ENCODE measurements around the gene LAMA2. TPM values are rescaled to one million over a fixed set of nuclear protein-coding genes. Genes with fewer than 3 reads are reported as not detected.

LAMA2 gene
- total and polyA plus RNA-seq, 2 donors from 2014 or later, result 2.2 to 20.8 TPM

GRCh38 chr6:129113637-129114036, 230.7 kb downstream of the LAMA2 start:
- H3K36me3 ChIP-seq (ENCODE audit: control insufficient read depth in 2 of 3, insufficient read depth in 3 of 3, low read length in 3 of 3), result no peaks in the 10 kb centered on the region
- H3K4me1 ChIP-seq (ENCODE audit: control insufficient read depth in 2 of 3, insufficient read depth in 2 of 3, low read depth in 1 of 3, low read length in 3 of 3), result no peaks in the 10 kb centered on the region
- no peak overlapping the region for H3K9ac ChIP-seq (ENCODE audit: low read length in 3 of 3)
- no peak for FAIRE-seq
- no peak for TF ChIP-seq CTCF (IDR thresholded peaks at IDR 0.05; ENCODE audit: borderline replicate concordance, extremely low read depth, insufficient read depth)
- H3K4me3 ChIP-seq (ENCODE audit: low read length in 3 of 3), result no peak overlapping the region
- intact Hi-C loops (cut with DNase I), result no loop called here
- no peaks in the 10 kb centered on the region for H3K9me3 ChIP-seq (ENCODE audit: control insufficient read depth in 2 of 3, insufficient read depth in 1 of 3, low read length in 3 of 3)
- H3K27ac ChIP-seq (ENCODE audit: low read depth in 2 of 2, low read length in 2 of 2), result no peak overlapping the region
- DNase-seq, result no peak
- H3K27me3 ChIP-seq (ENCODE audit: control insufficient read depth, insufficient read depth, low read length), result no peaks in the 10 kb centered on the region

GRCh38 chr6:129114636-129115391, 231.9 kb downstream of the LAMA2 start:
- no peak for TF ChIP-seq CTCF (IDR thresholded peaks at IDR 0.05; ENCODE audit: borderline replicate concordance, extremely low read depth, insufficient read depth)
- Histone ChIP-seq H3K27me3 (ENCODE audit: control insufficient read depth, insufficient read depth, low read length) (no peaks in the 10 kb centered on the region), H3K27ac (ENCODE audit: low read depth in 2 of 2, low read length in 2 of 2) (no peak overlapping the region), H3K9me3 (ENCODE audit: control insufficient read depth in 2 of 3, insufficient read depth in 1 of 3, low read length in 3 of 3) (no peaks in the 10 kb centered on the region), H3K4me3 (ENCODE audit: low read length in 3 of 3) (no peak overlapping the region), H3K4me1 (ENCODE audit: control insufficient read depth in 2 of 3, insufficient read depth in 2 of 3, low read depth in 1 of 3, low read length in 3 of 3) (no peaks in the 10 kb centered on the region), H3K36me3 (ENCODE audit: control insufficient read depth in 2 of 3, insufficient read depth in 3 of 3, low read length in 3 of 3) (no peaks in the 10 kb centered on the region), H3K9ac (ENCODE audit: low read length in 3 of 3) (no peak overlapping the region)
- DNase-seq, result no peak
- FAIRE-seq, result no peak
- intact Hi-C loops (cut with DNase I), result no loop called here

GRCh38 chr6:129115471-129115870, 232.5 kb downstream of the LAMA2 start:
- no peak for TF ChIP-seq CTCF (IDR thresholded peaks at IDR 0.05; ENCODE audit: borderline replicate concordance, extremely low read depth, insufficient read depth)
- no peak overlapping the region for H3K27ac ChIP-seq (ENCODE audit: low read depth in 2 of 2, low read length in 2 of 2)
- intact Hi-C loops (cut with DNase I), result no loop called here

More at GRCh38 chr6:129115471-129115870, 232.5 kb downstream of the LAMA2 start:
- no peak for DNase-seq
- H3K4me3 ChIP-seq (ENCODE audit: low read length in 3 of 3), result no peak overlapping the region
- H3K9me3 ChIP-seq (ENCODE audit: control insufficient read depth in 2 of 3, insufficient read depth in 1 of 3, low read length in 3 of 3), result no peaks in the 10 kb centered on the region
- H3K27me3 ChIP-seq (ENCODE audit: control insufficient read depth, insufficient read depth, low read length), result no peaks in the 10 kb centered on the region
- no peak for FAIRE-seq
- H3K36me3 ChIP-seq (ENCODE audit: control insufficient read depth in 2 of 3, insufficient read depth in 3 of 3, low read length in 3 of 3), result no peaks in the 10 kb centered on the region
- H3K9ac ChIP-seq (ENCODE audit: low read length in 3 of 3), result no peak overlapping the region
- H3K4me1 ChIP-seq (ENCODE audit: control insufficient read depth in 2 of 3, insufficient read depth in 2 of 3, low read depth in 1 of 3, low read length in 3 of 3), result no peaks in the 10 kb centered on the region

Measured in kidney (tissue), 14 donors.